Smooth muscle cell (in vitro differentiated cells): ENCODE measurements around the gene CACNB2. TPM values are rescaled to one million over a fixed set of nuclear protein-coding genes. Genes with fewer than 3 reads are reported as not detected.

Experiments
- DNase-seq: peaks from one replicate; lab custom pipeline; 2025; ENCODE audit not compliant: unreplicated experiment; lab: John Stamatoyannopoulos, UW
- H2AFZ ChIP-seq: fragments of 200-600 bp; sonication (generic); 2 replicates; pipeline ENCODE4 v1.6.0; 2016; ENCODE audit warnings: antibody characterized with exemption, low read depth, mild to moderate bottlenecking
- H3F3A ChIP-seq: fragments of 200-600 bp; sonication (generic); 2 replicates; pipeline ENCODE4 v1.6.0; 2017; ENCODE audit warnings: antibody characterized with exemption, low read depth
- H3K27ac ChIP-seq: fragments of 200-600 bp; sonication (generic); 2 replicates; pipeline ENCODE4 v1.5.1; 2016; ENCODE audit warnings: low read depth, mild to moderate bottlenecking
- H3K27me3 ChIP-seq: fragments of 200-600 bp; sonication (generic); 2 replicates; pipeline ENCODE4 v1.6.1; 2016; ENCODE audit warnings: low read depth, mild to moderate bottlenecking
- H3K36me3 ChIP-seq: fragments of 200-600 bp; sonication (generic); 2 replicates; pipeline ENCODE4 v1.5.1; 2016; ENCODE audit warnings: low read depth
- H3K4me1 ChIP-seq: fragments of 200-600 bp; sonication (generic); 2 replicates; pipeline ENCODE4 v1.5.1; 2016; ENCODE audit warnings: low read depth
- H3K4me2 ChIP-seq: fragments of 200-600 bp; sonication (generic); 2 replicates; pipeline ENCODE4 v1.6.0; 2016; ENCODE audit warnings: mild to moderate bottlenecking
- H3K4me3 ChIP-seq: fragments of 200-600 bp; sonication (generic); 2 replicates; pipeline ENCODE4 v1.5.1; 2016; ENCODE audit warnings: mild to moderate bottlenecking
- H3K79me2 ChIP-seq: fragments of 200-600 bp; sonication (generic); 2 replicates; pipeline ENCODE4 v1.6.0; 2016; ENCODE audit warnings: low read depth, mild to moderate bottlenecking
- H3K9ac ChIP-seq: fragments of 200-600 bp; sonication (generic); 2 replicates; pipeline ENCODE4 v1.6.0; 2016; ENCODE audit warnings: low read depth
- H3K9me3 ChIP-seq: fragments of 200-600 bp; sonication (generic); replicated peaks from 2 replicates; pipeline ENCODE4 v1.5.1; 2016; ENCODE audit warnings: low read depth
- H4K20me1 ChIP-seq: fragments of 200-600 bp; sonication (generic); 2 replicates; pipeline ENCODE4 v1.6.0; 2016; ENCODE audit warnings: low read depth
- CTCF ChIP-seq: fragments of 200-600 bp; sonication (generic); IDR thresholded peaks from 2 replicates; pipeline ENCODE4 v1.5.1; 2017; ENCODE audit warnings: borderline replicate concordance, mild to moderate bottlenecking, antibody characterized with exemption; ENCODE audit not compliant: insufficient read depth, poor library complexity, severe bottlenecking
- WGBS: methylation state at CpG from one replicate; pipeline ENCODE4 v1.1.7; 2016; ENCODE audit warnings: low lambda C conversion rate; 5-methylcytosine and 5-hydroxymethylcytosine counted together
- polyA plus RNA-seq: library from polyadenylated mRNA; unstranded; fragments of >200 nt; fragmentation: Nextera tagmentation; extraction: Ambion mirVana; gene quantifications from 2 replicates; pipeline ENCODE4 v1.2.1, GENCODE V29; 2016
- total RNA-seq: library from RNA; depleted of rRNA; stranded (reverse); fragments of >200 nt; gene quantifications from 2 replicates; pipeline ENCODE4 v1.2.3, GENCODE V29; 2014

The CACNB2 gene
- total and polyA plus RNA-seq, 2 experiments from 2014 or later, result 0.04 to 1.1 TPM

DNA sequence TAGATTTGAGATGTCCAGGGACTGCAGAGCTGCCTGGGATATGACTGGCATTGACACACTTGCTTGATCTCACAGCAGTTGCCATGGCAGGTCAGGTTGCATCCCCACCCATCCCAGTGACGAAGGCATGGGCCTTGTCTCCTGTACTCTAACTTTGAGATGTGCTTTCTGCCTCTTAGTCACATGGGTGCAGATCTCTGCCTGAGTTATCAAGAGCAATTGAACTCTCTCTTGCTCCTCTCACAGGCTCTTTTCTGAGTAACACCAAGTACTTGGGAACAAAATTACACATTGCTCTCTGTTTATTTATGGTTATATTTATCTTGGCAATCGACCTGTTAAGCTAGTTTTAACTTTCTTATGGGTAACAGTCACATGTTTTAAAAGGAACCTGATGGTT lies 273.8 kb downstream of the CACNB2 start:
- 79% methylated on average over 2 of the region's 2 CpGs for WGBS

DNA sequence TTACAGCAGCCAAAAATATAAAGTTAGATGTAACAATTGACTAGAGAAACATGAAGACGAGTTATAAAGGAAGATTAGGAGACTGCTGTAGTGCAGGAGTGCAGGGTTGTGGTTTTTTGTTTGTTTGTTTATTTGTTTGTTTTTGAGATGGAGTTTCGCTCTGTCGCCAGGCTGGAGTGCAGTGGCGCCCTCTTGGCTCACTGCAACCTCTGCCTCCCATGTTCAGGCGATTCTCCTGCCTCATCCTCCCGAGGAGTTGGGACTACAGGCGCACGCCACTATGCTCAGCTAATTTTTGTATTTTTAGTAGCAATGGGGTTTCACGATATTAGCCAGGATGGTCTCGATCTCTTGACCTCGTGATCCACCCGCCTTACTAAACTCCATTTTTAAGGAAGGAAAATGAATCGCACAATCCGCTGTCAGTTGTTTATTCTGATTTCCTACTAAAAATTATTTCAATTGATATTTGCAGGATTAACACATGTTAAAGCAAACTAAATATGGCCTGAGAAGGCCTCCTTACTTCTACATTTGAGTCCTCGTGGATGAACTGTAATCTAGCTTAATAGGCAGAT lies 277.8 kb downstream of the CACNB2 start:
- no peak overlapping the region for H3K4me2 ChIP-seq
- H4K20me1 ChIP-seq, result no peaks in the 10 kb centered on the region
- peak overlapping the region; percentile 29 for H3K27ac ChIP-seq
- 77% methylated on average over 15 of the region's 15 CpGs for WGBS
- no peak overlapping the region for H2AFZ ChIP-seq
- H3K27me3 ChIP-seq, result no peaks in the 10 kb centered on the region
- no peak overlapping the region for H3K9ac ChIP-seq
- no peaks in the 10 kb centered on the region for H3K9me3 ChIP-seq
- no peak overlapping the region for H3K4me3 ChIP-seq
- no peaks in the 10 kb centered on the region for H3K79me2 ChIP-seq
- no peaks in the 10 kb centered on the region for H3K36me3 ChIP-seq
- no peak for TF ChIP-seq CTCF
- DNase-seq, result no peak
- H3F3A ChIP-seq, result no peaks in the 10 kb centered on the region
- H3K4me1 ChIP-seq, result no peaks in the 10 kb centered on the region

More for the DNA sequence above, 273.8 kb downstream of the CACNB2 start:
- Histone ChIP-seq H3K4me3 (no peak overlapping the region), H3K27me3 (no peaks in the 10 kb centered on the region), H3K27ac (no peak overlapping the region), H3K9me3 (no peaks in the 10 kb centered on the region), H4K20me1 (no peaks in the 10 kb centered on the region), H3K9ac (no peak overlapping the region), H2AFZ (no peak overlapping the region), H3F3A (no peaks in the 10 kb centered on the region), H3K4me1 (no peaks in the 10 kb centered on the region), H3K4me2 (no peak overlapping the region), H3K36me3 (no peaks in the 10 kb centered on the region), H3K79me2 (no peaks in the 10 kb centered on the region)
- no peak for TF ChIP-seq CTCF
- DNase-seq, result no peak

DNA sequence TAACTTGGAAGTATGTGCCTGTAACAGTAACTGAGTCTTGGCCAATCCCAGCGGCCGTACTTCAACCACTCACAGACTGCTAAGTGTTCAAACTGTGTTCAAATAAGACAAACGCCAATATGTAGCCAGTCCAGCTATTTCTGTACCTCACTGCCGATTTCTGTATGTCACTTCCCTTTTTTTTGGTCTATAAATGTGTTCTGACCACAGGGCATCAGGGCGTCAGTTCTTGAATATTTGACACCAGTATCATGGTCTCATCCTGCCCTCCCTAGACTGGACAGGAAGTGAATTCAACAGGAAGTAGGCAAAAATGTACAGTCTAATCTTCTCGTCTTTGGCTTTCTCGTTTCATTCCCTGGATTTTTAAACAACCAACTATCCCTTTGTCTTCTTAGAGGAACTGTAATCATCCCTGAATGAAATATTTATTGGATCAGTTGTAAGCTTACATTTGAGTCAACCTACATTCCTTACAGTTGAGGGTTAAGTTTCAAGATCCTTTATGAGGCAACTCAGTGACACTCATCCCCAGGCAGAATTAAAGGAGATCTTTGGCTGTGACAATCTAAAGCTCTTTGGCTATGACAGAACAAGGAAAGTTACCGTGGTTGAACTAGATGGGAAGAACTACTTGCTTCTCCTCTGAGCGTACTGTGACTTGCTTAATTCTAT lies 278.5 kb downstream of the CACNB2 start:
- Histone ChIP-seq H3K27me3 (no peaks in the 10 kb centered on the region), H3K4me1 (no peaks in the 10 kb centered on the region), H3K9me3 (no peaks in the 10 kb centered on the region), H3K79me2 (no peaks in the 10 kb centered on the region), H3F3A (no peaks in the 10 kb centered on the region), H3K9ac (no peak overlapping the region), H3K4me2 (no peak overlapping the region), H2AFZ (peak overlapping the region; percentile 64), H3K27ac (peak overlapping the region; percentile 29), H3K36me3 (no peaks in the 10 kb centered on the region), H4K20me1 (no peaks in the 10 kb centered on the region), H3K4me3 (no peak overlapping the region)
- DNase-seq, result no peak
- WGBS, result 69% methylated on average over 9 of the region's 9 CpGs
- TF ChIP-seq CTCF, result no peak

GRCh38 chr10:18419945-18420344 lies 279.7 kb downstream of the CACNB2 start:
- H3K27me3 ChIP-seq, result no peaks in the 10 kb centered on the region
- no peak overlapping the region for H3K27ac ChIP-seq
- no peaks in the 10 kb centered on the region for H3K4me1 ChIP-seq
- H3K4me3 ChIP-seq, result no peak overlapping the region
- no peaks in the 10 kb centered on the region for H3K36me3 ChIP-seq
- DNase-seq, result no peak
- no peaks in the 10 kb centered on the region for H3F3A ChIP-seq
- H3K79me2 ChIP-seq, result no peaks in the 10 kb centered on the region
- no peak overlapping the region for H3K9ac ChIP-seq
- H2AFZ ChIP-seq, result no peak overlapping the region
- H3K4me2 ChIP-seq, result no peak overlapping the region
- H4K20me1 ChIP-seq, result no peaks in the 10 kb centered on the region
- no peaks in the 10 kb centered on the region for H3K9me3 ChIP-seq
- no peak for TF ChIP-seq CTCF
- 87% methylated on average over 2 of the region's 2 CpGs for WGBS
